ENCODE measurements around the gene CALHM3.

- no peak for TF ChIP-seq POLR2AphosphoS5 (IDR thresholded peaks at IDR 0.05; ENCODE audit: low read depth)
- no peak for TF ChIP-seq CTCF (conservative IDR thresholded peaks at IDR 0.05; ENCODE audit: low read depth in 2 of 2)
- no peak for TF ChIP-seq CREB1 (CRISPR knock-in tag; IDR thresholded peaks at IDR 0.05; ENCODE audit: low read depth)
- no peak for TF ChIP-seq EZH2 (IDR thresholded peaks at IDR 0.05; ENCODE audit: low read depth, unreplicated experiment)
- no peak for TF ChIP-seq REST (IDR thresholded peaks at IDR 0.05; ENCODE audit: unreplicated experiment)
- no peak for TF ChIP-seq JUNB (IDR thresholded peaks at IDR 0.05; ENCODE audit: unreplicated experiment)
- TF ChIP-seq NANOG (IDR thresholded peaks at IDR 0.05; ENCODE audit: borderline replicate concordance): no peak
- no peak for TF ChIP-seq ZNF114 (CRISPR knock-in tag; IDR thresholded peaks at IDR 0.05)
- TF ChIP-seq ZNF331 (CRISPR knock-in tag; IDR thresholded peaks at IDR 0.05; ENCODE audit: low read depth): no peak
- no peak for TF ChIP-seq ETS1 (IDR thresholded peaks at IDR 0.05)
- no peak for TF ChIP-seq EZH2phosphoT487 (IDR thresholded peaks at IDR 0.05; ENCODE audit: unreplicated experiment)
- TF ChIP-seq ZNF462 (CRISPR knock-in tag; IDR thresholded peaks at IDR 0.05): no peak
Measured at GRCh38 chr10:103497161-103497915, 18.3 kb upstream of the CALHM3 start.

Data from GM23338 (cell line).